ENCODE results near the gene PLCL2. TPM values are rescaled to one million over a fixed set of nuclear protein-coding genes. Genes with fewer than 3 reads are reported as not detected.

PLCL2 gene
- total and polyA plus RNA-seq, 2 donors (not counting 1 experiment from before 2014, with no cell fraction given) = 21.7 to 55.2 TPM

DNA sequence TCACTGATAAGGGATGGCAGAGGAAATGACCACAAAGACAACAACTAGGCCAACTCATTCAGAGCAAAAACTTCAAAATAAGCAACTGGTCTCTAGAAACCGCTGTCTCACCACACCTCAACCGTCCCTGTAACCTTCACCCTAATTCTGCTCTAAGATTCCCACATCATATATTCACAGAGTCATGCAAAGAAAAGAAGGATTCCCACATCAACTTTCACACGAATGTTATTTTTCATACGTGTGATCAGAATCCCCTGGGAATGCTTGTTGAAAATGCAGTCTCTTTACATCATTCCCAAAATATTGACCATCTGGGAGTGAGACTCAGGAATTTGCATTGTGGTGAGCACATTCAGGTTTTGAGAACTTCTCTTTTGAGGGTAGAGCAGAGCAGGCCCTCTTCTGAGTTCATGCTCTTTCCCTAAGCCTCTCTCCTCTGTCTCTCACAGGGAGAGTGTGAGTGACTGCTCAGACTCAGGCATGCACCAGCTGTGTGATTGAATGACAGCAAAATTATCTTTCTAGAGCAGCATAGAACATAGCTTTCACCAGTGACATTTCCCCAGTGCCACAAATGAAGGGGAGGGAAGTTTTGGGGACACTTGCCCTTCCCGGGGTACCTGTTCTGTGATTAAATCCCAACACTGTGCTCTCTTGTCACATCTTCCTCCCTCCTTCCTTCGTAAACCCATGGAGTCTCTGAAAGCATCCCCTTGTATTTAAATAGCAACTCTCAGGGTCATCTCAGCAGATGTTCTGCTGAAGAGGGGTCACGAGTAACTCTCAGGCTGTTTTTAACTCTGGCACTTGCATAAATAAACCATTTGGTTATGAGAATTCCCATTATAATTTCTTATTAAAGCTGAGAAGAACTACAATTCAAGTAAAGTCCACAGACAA lies 170.9 kb downstream of the PLCL2 start:
- H3K27me3 ChIP-seq (replicated peaks in 1 of 4; ENCODE audit: control extremely low read depth in 1 of 4, control insufficient read depth in 3 of 4, insufficient read depth in 4 of 4, low read length in 3 of 4) = no peaks in the 10 kb centered on the region
- H3K4me2 ChIP-seq (replicated peaks; ENCODE audit: low read depth, low read length, poor library complexity, severe bottlenecking) = no peak overlapping the region
- no peak overlapping the region for H2AFZ ChIP-seq (ENCODE audit: insufficient read depth, low read depth, low read length, poor library complexity, severe bottlenecking)
- TF ChIP-seq, protein P1, sequence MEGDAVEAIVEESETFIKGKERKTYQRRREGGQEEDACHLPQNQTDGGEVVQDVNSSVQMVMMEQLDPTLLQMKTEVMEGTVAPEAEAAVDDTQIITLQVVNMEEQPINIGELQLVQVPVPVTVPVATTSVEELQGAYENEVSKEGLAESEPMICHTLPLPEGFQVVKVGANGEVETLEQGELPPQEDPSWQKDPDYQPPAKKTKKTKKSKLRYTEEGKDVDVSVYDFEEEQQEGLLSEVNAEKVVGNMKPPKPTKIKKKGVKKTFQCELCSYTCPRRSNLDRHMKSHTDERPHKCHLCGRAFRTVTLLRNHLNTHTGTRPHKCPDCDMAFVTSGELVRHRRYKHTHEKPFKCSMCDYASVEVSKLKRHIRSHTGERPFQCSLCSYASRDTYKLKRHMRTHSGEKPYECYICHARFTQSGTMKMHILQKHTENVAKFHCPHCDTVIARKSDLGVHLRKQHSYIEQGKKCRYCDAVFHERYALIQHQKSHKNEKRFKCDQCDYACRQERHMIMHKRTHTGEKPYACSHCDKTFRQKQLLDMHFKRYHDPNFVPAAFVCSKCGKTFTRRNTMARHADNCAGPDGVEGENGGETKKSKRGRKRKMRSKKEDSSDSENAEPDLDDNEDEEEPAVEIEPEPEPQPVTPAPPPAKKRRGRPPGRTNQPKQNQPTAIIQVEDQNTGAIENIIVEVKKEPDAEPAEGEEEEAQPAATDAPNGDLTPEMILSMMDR (IDR thresholded peaks at IDR 0.05) = no peak
- peaks cover 3% of the 10 kb centered on the region for H3K79me2 ChIP-seq (ENCODE audit: control insufficient read depth, insufficient read depth, low read length)
- CTCF ChIA-PET = no interaction called here
- POLR2A ChIA-PET = no interaction called here
- H3K9me3 ChIP-seq (ENCODE audit: control extremely low read depth in 1 of 3, control insufficient read depth in 2 of 3, insufficient read depth in 1 of 3, low read length in 2 of 3) = no peaks in the 10 kb centered on the region
- DNase-seq = no peak
- Mint-ChIP-seq H3K27me3 (no peaks in the 10 kb centered on the region), H3K27ac (no peak overlapping the region), H3K9me3 (ENCODE audit: insufficient read depth) (peaks cover 2% of the 10 kb centered on the region), H3K4me3 (no peak overlapping the region), H3K4me1 (peaks cover 22% of the 10 kb centered on the region)
- H3K4me1 ChIP-seq (ENCODE audit: control insufficient read depth in 2 of 2, insufficient read depth in 2 of 2, low read length in 2 of 2) = peaks cover 0 to 5% of the 10 kb centered on the region in 2 donors
- H3K9ac ChIP-seq (ENCODE audit: low read length) = no peak overlapping the region
- no peak overlapping the region for H3K27ac ChIP-seq (ENCODE audit: low read length in 2 of 2)
- H3K36me3 ChIP-seq (replicated peaks in 1 of 2; ENCODE audit: control extremely low read depth in 1 of 2, control insufficient read depth in 1 of 2, extremely low read depth in 1 of 2, insufficient read depth in 2 of 2, low read length in 1 of 2) = peaks cover 19 to 20% of the 10 kb centered on the region in 2 experiments
- H3K4me3 ChIP-seq (ENCODE audit: control extremely low read depth in 1 of 5, extremely low read depth in 1 of 5, insufficient read depth in 1 of 5, low read depth in 2 of 5, low read length in 4 of 5) = no peak overlapping the region
- WGBS (ENCODE audit: insufficient coverage) = 100% methylated on average over 3 of the region's 7 CpGs
- no peak for ATAC-seq (ENCODE audit: low read depth)
- H4K20me1 ChIP-seq (ENCODE audit: control insufficient read depth, insufficient read depth, low read length, poor library complexity, severe bottlenecking) = peaks cover 5% of the 10 kb centered on the region
- intact Hi-C loops (cut with micrococcal nuclease) = no loop called here

DNA sequence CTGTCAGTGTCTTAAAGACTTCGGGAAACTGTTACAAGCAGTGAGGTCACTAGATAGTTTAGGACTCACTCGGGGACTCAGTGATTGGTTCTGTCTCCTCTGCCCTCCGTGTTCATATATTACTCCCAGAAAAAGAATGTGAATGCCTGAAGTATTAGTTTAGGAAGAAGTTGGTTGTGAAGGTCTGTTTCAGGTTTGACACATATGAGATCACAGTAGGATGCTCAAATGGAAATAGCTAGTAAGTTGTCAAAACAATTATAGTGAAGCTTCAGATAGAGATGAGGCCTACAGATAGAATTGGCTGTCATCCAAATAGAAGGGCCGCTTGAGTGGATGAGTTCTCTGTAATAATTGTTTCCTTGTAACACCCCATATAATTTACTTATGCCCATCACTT lies 172.6 kb downstream of the PLCL2 start:
- WGBS (ENCODE audit: insufficient coverage) = 100% methylated on average over 1 of the region's 4 CpGs
- ATAC-seq (ENCODE audit: low read depth) (no peak), DNase-seq (no peak)
- H3K79me2 ChIP-seq (ENCODE audit: control insufficient read depth, insufficient read depth, low read length) = peaks cover 3% of the 10 kb centered on the region
- H4K20me1 ChIP-seq (ENCODE audit: control insufficient read depth, insufficient read depth, low read length, poor library complexity, severe bottlenecking) = peaks cover 5% of the 10 kb centered on the region
- Mint-ChIP-seq H3K9me3 (ENCODE audit: insufficient read depth) (peaks cover 2% of the 10 kb centered on the region), H3K27me3 (no peaks in the 10 kb centered on the region), H3K4me1 (peaks cover 8% of the 10 kb centered on the region), H3K4me3 (no peak overlapping the region), H3K27ac (no peak overlapping the region)
- no peaks in the 10 kb centered on the region for H3K27me3 ChIP-seq (replicated peaks in 1 of 4; ENCODE audit: control extremely low read depth in 1 of 4, control insufficient read depth in 3 of 4, insufficient read depth in 4 of 4, low read length in 3 of 4)
- peaks cover 0 to 2% of the 10 kb centered on the region in 2 donors for H3K4me1 ChIP-seq (ENCODE audit: control insufficient read depth in 2 of 2, insufficient read depth in 2 of 2, low read length in 2 of 2)
- H3K27ac ChIP-seq (ENCODE audit: low read length in 2 of 2) = no peak overlapping the region
- H3K9me3 ChIP-seq (ENCODE audit: control extremely low read depth in 1 of 3, control insufficient read depth in 2 of 3, insufficient read depth in 1 of 3, low read length in 2 of 3) = no peaks in the 10 kb centered on the region
- TF ChIP-seq EZH2 (IDR thresholded peaks at IDR 0.05; ENCODE audit: borderline replicate concordance, insufficient read depth, low read depth, low read length, poor library complexity, severe bottlenecking) = no peak
- TF ChIP-seq, protein P1 (IDR thresholded peaks at IDR 0.05) = no peak
- H3K36me3 ChIP-seq (replicated peaks in 1 of 2; ENCODE audit: control extremely low read depth in 1 of 2, control insufficient read depth in 1 of 2, extremely low read depth in 1 of 2, insufficient read depth in 2 of 2, low read length in 1 of 2) = peaks cover 20 to 25% of the 10 kb centered on the region in 2 experiments
- H3K4me3 ChIP-seq (ENCODE audit: control extremely low read depth in 1 of 5, extremely low read depth in 1 of 5, insufficient read depth in 1 of 5, low read depth in 2 of 5, low read length in 4 of 5) = no peak overlapping the region
- no peak overlapping the region for H3K4me2 ChIP-seq (replicated peaks; ENCODE audit: low read depth, low read length, poor library complexity, severe bottlenecking)
- ChIA-PET POLR2A (no interaction called here), CTCF (no interaction called here)
- intact Hi-C loops (cut with micrococcal nuclease) = no loop called here
- no peak overlapping the region for H3K9ac ChIP-seq (ENCODE audit: low read length)
- H2AFZ ChIP-seq (ENCODE audit: insufficient read depth, low read depth, low read length, poor library complexity, severe bottlenecking) = no peak overlapping the region

Measured in B cell (primary cell).